GM21447 (cell line): ENCODE data around the gene SPC24.
A peak's percentile ranks its signal among the peaks of the same experiment; 100 is the strongest.
"Not testable (repeated sequence)": the region's sequence is repeated elsewhere in the genome, so short reads cannot be mapped to it uniquely, and the experiment has no call there.

Experiments
- ATAC-seq: cut with Tn5 transposase; IDR thresholded peaks from one replicate; pipeline ENCODE4 v1.9.1; 2021; ENCODE audit not compliant: unreplicated experiment

Gene SPC24

GRCh38 chr19:11192957-11193939, 37.7 kb upstream of the SPC24 start:
- no peak for ATAC-seq

DNA sequence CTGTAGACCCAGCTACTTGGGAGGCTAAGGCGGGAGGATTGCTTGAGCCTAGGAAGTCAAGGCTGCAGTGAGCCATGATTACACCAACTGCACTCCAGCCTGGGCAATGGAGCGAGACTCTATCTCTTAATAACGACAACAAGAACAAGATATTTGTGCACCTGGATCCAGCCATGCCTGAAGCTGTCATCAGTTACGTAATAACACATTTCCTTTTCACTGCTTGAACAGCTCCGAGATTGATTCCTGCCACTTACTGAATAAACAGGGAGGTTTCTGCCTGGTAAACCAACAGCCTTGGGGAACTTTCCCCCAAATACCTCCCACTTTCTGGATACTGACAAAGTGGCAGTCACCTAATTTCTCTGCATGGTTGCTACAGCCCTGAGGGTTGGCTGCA, 36.4 kb upstream of the SPC24 start:
- ATAC-seq, result no peak

GRCh38 chr19:11191273-11191755, 35.7 kb upstream of the SPC24 start:
- ATAC-seq, result no peak

- no peak for ATAC-seq
Measured at GRCh38 chr19:11190501-11190900, 34.9 kb upstream of the SPC24 start.

GRCh38 chr19:11187441-11187840, 31.9 kb upstream of the SPC24 start:
- no peak for ATAC-seq

- no peak for ATAC-seq
Measured at GRCh38 chr19:11182994-11183393, 27.4 kb upstream of the SPC24 start.

DNA sequence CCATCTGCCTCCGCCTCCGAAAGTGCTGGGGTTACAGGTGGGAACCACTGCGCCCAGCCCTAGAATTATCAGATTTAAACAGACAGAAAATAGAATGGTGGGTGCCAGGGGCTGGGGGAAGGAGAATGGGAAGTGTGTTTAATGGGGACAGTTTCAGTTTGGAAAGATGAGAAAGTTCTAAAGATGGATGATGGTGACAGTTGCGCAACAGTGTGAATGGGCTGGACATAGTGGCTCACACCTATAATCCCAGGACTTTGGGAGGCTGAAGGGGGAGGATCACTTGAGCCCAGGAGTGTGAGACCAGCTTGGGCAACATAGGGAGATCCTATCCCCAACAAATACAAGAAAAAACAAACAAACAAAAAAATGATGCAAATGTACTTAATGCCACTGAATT, 25.9 kb upstream of the SPC24 start:
- no peak for ATAC-seq

GRCh38 chr19:11180975-11181374, 25.4 kb upstream of the SPC24 start:
- not testable (repeated sequence) for ATAC-seq

DNA sequence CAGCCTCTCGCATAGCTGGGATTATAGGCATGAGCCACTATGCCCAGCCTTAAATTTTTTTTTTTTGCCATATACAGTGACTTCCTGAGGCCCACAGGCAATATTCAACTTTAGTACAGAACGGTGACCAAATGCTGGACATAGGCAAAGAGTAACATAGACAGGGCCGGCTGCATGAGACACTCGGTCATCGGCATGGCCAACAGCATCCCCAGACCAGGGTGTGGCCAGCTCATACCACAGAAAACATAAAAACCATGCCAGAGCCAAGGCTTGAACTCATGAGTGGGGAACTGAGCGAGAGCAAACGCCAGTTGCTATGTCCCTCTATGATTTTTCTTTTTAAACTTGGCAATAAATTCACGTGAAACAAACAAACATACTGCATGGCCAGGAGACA, 24.8 kb upstream of the SPC24 start:
- ATAC-seq, result no peak

- ATAC-seq, result peak; percentile 66
Measured at GRCh38 chr19:11179716-11180297, 24.2 kb upstream of the SPC24 start.

- not testable (repeated sequence) for ATAC-seq
Measured at GRCh38 chr19:11179145-11179465, 23.5 kb upstream of the SPC24 start.

DNA sequence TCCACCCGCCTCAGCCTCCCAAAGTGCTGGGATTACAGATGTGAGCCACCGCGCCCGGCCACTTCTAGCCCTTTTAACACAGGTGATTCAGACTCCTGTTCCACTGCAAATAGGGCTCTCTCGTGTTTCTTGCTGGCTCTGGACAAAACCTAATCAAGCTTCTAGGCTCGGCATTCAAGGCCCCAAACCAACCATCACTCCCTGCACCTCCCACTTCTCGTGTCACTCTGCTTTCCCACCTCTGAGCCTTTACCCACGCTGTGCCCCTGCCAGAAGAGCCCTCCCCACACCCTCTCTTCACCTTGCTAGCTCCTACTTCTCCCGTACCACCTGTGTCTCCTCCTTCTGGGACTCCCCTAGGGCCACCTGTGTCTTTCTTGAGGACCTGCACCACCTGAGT, 22.0 kb upstream of the SPC24 start:
- ATAC-seq, result no peak

- no peak for ATAC-seq
Measured at GRCh38 chr19:11176466-11177193, 21.0 kb upstream of the SPC24 start.

- ATAC-seq, result no peak
Measured at GRCh38 chr19:11175920-11176319, 20.3 kb upstream of the SPC24 start.

GRCh38 chr19:11174336-11174735, 18.8 kb upstream of the SPC24 start:
- no peak for ATAC-seq

DNA sequence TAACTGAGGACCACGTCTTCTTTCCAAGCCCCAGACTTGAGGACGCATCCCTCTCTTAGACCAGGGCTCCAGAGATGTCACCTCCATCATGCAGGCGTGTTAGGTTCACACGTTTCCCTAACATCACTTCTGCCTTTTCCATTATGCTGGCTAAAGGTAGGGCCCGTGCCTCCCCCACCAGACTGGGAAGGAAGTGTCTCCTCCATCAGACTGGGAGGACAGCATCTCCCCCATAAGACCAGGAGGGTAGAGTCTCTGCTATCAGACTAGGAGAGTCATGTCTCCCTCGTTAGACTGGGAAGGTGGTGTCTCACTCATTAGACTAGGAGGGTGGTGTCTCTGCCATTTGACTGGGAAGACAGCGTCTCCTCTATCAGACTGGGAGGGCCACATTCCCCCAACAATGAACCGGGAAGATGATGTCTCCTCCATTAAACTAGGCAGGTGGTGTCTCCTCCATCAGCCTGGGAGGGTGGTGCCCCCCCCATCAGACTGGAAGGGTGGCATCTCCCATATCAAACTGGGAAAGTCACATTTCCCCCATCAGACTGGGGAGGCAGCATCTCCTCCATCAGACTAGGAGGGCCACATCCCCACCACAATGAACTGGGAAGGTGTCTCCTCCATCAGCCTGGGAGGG, 18.1 kb upstream of the SPC24 start:
- ATAC-seq, result no peak

DNA sequence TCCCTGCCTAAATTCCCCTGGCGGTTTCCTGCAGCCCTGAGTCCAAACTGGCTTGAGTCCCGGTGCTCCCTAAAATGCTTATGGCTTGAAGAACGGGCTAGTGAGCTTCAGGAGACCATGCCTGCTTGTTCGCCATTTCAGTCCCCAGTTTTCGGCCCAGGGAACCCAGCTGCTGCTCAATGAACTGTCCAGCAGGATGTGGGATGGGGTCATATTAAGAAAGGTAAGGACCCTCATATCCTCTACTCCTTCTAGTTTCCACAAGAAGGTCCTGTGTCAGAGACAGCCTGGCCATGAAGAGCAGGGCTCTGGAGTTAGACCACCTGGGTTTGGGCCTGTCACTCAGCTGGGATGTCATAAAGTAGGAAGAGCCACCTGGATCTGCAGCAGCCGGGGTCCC, 17.0 kb upstream of the SPC24 start:
- ATAC-seq, result no peak

DNA sequence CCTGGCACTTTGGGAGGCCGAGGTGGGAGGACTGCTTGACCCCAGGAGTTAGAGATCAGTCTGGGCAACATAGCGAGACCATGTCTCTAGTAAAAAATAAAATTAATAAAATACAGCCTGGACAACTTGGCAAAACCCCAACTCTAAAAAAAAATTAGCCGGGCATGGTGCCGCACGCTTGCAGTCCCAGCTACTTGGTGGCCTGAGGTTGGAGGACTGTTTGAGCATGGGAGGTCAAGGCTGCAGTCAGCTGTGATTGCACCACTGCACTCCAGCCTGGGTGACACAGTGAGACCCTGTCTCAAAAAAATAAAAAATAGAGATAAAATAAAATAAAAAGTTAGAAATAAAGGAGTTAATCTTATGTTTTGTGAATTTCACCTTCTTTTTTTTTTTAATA, 15.6 kb upstream of the SPC24 start:
- no peak for ATAC-seq

GRCh38 chr19:11169896-11170678, 14.5 kb upstream of the SPC24 start:
- ATAC-seq, result no peak

GRCh38 chr19:11168568-11168967, 13.0 kb upstream of the SPC24 start:
- ATAC-seq, result no peak
